Activated CD8-positive, alpha-beta memory T cell treated with anti-CD3 and anti-CD28 coated beads, Interleukin-2, amount 50 U/mL, for 1 hour (primary cell): ENCODE results near the gene SCT.

Experiments used
- DNase-seq: peaks from one replicate; pipeline ENCODE4 v3.0.0-alpha.2; 2020; ENCODE audit errors: extremely low read depth

The SCT gene

DNA sequence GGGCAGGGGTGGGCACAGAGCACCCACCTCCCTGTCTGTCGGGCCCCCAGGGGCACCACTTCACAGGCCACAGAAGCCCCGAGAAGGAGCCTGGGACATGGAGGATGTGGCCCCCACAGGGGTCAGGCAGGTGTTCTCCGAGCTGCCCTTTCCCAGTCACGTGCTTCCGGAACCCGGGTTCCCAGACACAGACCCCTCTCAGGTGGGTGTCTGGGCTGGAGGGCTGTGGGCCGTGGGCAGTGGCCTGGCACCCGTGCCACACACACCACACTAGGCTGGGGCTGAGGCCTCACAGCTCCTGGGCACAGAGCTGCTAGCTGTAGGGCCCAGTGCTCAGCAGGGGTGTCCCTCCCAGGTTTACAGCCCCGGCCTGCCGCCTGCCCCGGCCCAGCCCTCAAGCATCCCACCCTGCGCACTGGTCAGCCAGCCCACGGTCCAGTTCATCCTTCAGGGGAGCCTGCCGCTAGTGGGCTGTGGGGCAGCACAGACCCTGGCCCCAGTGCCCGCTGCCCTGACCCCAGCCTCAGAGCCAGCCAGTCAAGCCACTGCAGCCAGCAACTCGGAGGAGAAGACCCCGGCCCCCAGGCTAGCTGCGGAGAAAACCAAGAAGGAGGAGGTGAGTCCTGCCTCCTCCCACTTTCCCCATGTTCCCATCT, 16.7 kb downstream of the SCT start:
- DNase-seq: no peak

DNA sequence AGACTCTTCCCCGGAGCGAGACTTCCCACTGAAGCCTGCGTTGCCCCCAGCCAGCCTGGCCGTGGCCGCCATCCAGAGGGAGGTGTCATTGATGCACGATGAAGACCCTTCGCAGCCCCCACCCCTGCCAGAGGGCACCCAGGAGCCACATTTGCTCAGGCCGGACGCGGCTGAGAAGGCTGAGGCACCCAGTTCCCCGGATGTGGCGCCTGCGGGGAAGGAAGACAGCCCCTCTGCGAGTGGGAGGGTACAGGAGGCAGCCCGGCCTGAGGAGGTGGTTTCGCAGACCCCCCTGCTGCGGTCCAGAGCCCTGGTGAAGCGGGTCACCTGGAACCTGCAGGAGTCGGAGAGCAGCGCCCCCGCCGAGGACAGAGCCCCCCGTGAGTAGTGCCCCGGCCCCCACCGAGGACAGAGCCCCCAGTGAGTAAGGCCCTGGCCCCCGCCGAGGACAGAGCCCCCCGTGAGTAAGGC, 17.6 kb downstream of the SCT start:
- no peak for DNase-seq

GRCh38 chr11:608791-609251, 18.2 kb downstream of the SCT start:
- DNase-seq: no peak

DNA sequence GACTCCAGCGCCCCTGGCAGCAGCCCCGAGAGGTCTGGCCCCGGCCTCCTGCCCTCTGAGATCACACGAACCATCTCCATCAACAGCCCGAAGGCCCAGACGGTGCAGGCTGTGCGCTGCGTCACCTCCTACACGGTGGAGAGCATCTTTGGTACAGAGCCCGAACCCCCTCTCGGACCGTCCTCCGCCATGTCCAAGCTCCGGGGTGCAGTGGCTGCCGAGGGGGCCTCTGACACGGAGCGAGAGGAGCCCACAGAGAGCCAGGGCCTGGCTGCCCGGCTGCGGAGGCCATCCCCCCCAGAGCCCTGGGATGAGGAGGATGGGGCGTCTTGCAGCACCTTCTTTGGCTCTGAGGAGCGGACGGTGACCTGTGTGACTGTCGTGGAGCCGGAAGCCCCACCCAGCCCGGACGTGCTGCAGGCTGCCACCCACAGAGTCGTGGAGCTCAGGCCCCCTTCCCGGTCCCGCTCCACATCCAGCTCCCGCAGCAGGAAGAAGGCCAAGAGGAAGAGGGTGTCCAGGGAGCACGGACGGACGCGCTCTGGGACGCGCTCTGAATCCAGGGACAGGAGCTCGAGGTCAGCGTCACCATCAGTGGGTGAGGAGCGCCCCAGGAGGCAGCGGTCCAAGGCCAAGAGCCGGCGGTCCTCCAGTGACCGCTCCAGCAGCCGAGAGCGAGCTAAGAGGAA, 18.9 kb downstream of the SCT start:
- DNase-seq: no peak

- no peak for DNase-seq
These were observed 19.8 kb downstream of the SCT start for GRCh38 chr11:607020-607780.

DNA sequence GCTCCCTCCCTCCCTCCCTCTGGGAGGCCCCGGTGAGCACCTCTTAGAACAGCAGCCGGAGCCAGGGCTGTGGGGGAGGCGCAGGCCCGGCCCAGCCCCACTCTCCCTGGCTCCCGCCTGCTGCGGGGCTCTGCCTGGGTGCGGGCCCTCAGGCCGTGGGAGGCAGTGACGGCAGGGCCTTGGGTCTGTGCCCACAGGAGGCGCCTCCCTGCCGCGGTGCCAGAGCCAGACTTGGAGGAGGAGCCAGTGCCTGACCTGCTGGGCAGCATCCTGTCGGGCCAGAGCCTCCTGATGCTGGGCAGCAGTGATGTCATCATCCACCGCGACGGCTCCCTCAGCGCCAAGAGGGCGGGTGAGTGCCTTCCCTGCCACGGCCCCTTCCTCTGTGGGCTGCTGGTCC, 20.7 kb downstream of the SCT start:
- DNase-seq: no peak

DNA sequence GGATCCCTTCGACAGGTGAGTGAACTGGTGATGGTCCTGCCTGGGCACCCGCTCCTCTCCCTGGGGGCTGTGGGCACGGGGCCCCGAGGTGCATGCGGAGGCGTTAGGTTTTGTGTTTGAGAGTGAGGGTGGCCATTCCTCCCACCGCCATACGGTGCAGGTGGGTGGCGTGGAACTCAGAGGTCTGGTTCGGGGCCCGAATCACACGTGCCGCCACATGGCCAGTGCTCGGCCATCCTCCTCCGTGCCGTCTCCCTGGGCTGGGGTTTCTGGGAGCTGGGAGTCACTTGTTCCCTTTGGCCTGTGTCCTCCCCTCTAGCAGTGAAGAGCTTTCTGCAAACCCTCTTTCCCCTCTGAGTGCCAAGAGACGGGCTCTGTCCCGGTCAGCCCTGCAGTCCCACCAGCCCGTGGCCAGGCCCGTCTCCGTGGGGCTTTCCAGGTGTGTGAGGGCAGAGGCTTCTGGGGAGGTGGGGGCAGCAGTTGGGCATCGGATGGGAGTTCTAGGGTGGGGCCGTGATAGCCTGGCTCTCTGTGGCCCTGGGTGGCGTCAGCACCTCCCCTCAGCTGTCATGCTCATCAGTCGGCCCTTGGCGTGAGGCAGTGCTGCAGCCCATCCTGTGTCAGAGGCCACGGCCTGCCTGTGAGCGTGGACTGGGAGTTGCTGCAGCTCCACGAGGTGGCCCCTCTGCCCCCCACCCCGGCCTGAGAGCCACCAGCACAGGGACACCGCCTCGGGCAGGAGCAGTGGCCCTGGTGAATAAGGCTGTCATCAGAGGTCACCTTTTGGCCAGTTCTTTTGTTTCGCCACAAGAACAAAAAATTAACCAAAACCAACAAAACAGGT, 21.5 kb downstream of the SCT start:
- DNase-seq: no peak

DNA sequence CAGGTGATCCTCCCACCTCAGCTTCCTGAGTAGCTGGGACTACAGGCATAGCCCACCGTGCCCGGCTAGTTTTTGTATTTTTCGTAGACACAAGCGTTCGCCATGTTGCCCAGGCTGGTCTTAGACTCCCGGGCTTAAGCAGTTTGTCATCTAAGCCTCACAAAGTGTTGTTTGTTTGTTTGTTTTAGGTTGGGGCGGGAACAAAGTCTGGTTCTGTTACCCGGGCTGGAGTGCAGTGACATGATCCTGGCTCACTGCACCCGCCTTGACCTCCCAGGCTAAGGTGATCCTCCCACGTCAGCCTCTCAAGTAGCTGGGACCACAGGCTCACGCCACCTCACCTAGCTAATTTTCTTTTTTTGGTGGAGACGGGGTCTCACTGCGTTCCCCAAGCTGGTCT, 23.8 kb downstream of the SCT start:
- no peak for DNase-seq

GRCh38 chr11:601573-602245, 25.3 kb downstream of the SCT start:
- DNase-seq: no peak

- no peak for DNase-seq
These were observed 28.8 kb downstream of the SCT start for GRCh38 chr11:598005-598680.

DNA sequence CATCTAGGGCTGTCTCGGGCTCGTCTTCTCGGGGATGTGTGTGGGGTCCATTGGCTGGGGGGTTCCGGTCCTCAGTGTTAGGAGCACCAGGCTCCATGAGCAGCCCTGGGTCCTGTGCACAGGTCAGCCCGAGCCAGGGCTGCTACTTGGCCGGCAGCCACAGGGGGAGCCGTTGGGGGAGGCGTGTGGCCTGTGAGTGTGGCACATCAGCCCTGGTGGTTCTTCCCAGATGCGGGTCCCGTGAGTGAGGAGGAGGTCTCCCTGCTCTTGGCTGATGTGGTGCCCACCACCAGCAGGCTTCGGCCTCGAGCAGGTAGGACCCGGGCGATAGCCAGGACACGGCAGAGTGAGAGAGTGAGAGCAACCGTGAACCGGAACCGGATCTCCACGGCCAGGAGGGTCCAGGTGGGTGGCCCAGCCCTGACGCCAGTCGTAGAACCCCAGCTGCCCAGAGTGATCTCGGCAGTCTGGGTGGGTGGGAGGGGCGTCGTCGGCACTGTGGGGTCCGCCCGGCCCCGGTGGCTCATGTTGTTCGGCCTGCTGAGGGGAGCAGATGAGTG, 29.7 kb downstream of the SCT start:
- DNase-seq: no peak

DNA sequence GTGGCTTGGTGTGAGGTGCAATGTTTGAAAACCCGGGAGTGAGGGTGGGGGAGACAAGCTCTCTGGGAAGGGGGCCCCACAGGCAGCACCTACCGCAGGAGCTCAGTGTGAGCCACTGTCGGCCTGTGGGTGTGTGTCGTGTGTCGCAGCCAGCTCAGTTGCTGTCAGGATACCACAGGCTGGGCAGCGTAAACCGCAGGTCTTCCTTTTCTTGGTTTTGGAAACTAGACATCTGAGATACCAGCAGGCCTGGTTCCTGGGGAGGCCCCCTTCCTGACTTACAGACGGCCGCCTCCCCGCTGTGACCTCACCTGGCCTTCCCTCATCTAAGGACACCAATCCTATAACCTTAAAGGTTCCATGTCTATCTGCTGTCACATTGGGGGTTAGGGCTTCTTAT, 30.6 kb downstream of the SCT start:
- no peak for DNase-seq

DNA sequence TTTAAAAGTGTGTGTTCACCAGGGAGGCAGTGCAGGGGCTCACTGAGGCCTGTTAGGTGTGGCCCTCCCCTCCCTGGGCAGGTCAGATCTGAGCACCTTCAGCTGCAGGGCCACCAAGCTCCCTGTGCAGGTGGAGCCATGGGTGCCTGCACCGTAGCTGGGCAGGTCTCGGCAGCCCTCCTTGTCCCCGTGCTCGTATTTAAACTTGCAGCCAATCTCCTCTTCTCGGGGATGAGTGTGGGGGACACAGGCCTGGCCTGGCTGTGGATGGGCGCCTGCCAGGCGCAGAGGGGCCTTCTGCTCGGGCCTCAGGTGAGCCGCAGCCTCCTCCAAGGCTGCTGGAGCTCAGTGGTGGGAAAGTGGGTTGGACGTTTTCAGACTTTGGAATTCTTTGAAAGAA, 31.6 kb downstream of the SCT start:
- DNase-seq: no peak

DNA sequence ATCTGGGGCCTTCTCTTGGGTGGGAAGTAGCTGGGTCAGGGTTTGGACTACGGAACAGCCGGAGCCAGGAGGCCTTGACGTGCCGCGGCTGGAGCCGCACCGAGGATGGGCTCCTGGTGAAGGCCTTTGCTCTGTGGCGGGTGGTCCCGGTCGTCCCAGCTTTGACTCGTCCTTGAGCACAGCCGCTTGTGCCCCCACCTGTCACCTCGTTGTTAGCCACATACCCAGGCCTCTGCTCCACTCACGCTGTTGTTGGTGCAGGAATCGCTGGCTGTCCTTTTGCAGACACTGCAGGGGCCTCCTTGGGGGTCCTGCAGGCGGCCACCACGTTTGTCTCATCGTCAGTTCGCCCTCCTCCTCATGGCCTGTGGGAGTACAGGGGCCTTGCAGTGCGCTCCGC, 33.6 kb downstream of the SCT start:
- DNase-seq: no peak

GRCh38 chr11:592918-593317, 34.1 kb downstream of the SCT start:
- no peak for DNase-seq

DNA sequence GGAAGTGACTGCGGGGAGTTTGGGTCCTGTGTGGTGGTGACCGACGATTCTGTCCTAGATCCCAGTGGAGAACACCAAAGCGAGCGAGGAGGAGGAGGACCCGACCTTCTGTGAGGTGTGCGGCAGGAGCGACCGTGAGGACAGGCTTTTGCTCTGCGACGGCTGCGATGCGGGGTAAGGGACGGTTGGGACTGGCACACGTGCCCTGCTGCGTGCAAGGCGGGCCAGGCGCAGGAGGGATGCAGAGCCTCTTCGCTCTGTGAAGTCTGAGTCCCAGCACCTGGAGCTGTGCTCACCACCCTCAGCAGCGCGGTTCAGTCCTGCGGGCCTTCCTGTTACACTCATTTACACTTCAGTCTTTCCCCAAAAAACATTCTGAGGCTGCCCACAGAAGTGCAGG, 34.5 kb downstream of the SCT start:
- DNase-seq: no peak

DNA sequence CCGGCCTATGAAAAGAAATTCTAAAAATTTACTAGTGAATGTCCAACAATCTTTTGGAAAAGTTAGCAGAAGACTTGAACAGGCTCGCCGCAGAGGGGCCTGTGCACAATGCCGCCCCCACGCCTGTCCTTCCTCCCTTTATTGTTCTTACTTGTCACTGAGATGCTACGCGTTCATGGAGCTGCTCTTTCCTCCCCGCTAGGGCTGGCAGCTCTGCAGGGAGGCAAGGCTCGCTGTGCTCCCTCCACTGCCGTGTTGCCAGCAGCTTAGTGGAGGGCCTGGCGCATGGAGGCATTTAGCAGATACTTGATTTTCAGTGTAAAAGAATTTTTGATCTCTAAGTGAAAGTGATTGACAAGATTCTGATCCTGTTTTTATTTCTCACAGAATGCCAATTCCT, 36.0 kb downstream of the SCT start:
- DNase-seq: no peak

GRCh38 chr11:589798-590197, 37.2 kb downstream of the SCT start:
- DNase-seq: no peak

GRCh38 chr11:587978-588380, 39.0 kb downstream of the SCT start:
- DNase-seq: peak; percentile 87

DNA sequence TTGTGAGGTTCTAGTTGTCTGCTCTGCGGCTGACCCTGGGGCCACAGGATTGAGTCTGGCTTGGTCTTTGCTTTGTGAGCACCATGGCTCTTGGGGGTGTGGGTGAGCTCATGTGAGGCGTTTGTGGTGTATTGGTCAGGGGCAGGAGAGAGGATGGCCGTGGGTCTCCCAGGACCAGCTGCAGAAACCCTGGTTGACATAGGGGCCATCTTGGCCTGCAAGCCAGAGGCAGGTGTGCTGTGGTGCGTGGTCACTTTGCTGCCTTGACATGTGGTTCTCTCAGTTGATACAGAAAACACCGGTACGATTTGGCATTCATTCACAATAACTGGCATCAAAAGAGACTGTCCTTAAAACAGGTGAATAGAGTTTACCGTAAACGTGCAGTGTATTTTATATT, 39.4 kb downstream of the SCT start:
- no peak for DNase-seq
